Cardiac fibroblast (primary cell): ENCODE data around the gene NT5C1A.

Experiments used
- DNase-seq, 2 donors: peaks; one replicate each; pipeline versions ENCODE4 v3.0.0 to v3.0.0-alpha.2; 2010; ENCODE audit warnings: low read depth in 2 of 2
- H3K4me3 ChIP-seq, 2 donors: replicated peaks in 1 of 2; 1 replicate in 1 of 2; 2 replicates in 1 of 2; pipeline ENCODE4 v1.5.1; 2011; ENCODE audit warnings: low read depth in 2 of 2, low read length in 2 of 2, mild to moderate bottlenecking in 2 of 2, moderate library complexity in 1 of 2
- CTCF ChIP-seq: IDR thresholded peaks from one replicate; pipeline ENCODE4 v1.5.1; 2011; ENCODE audit warnings: low read depth, mild to moderate bottlenecking, low read length, inconsistent platforms

The NT5C1A gene

GRCh38 chr1:39609618-39610331, 62.1 kb downstream of the NT5C1A start:
- DNase-seq, result peak; percentile 17 to 46
- peak; percentile 61 for TF ChIP-seq CTCF

More at GRCh38 chr1:39609618-39610331, 62.1 kb downstream of the NT5C1A start:
- no peak overlapping the region for H3K4me3 ChIP-seq
